Neural progenitor cell (in vitro differentiated cells): Measurements from ENCODE around the gene HNF4A.

Source experiments
- CTCF ChIP-seq: fragments of 200-600 bp; sonication (generic); IDR thresholded peaks from 2 replicates; pipeline ENCODE4 v1.5.1; 2017; ENCODE audit warnings: antibody characterized with exemption, mild to moderate bottlenecking
- EZH2 ChIP-seq: fragments of 200-600 bp; sonication (generic); IDR thresholded peaks from 2 replicates; pipeline ENCODE4 v1.6.1; 2017; ENCODE audit warnings: antibody characterized with exemption, mild to moderate bottlenecking, moderate library complexity

- TF ChIP-seq EZH2, result no peak
- no peak for TF ChIP-seq CTCF
These were observed 8.6 kb downstream of the HNF4A start for GRCh38 chr20:44364068-44364467.
